ENCODE data around the gene AQP2.
A peak's percentile ranks its signal among the peaks of the same experiment; 100 is the strongest.

AQP2 gene

GRCh38 chr12:49950273-49951251 lies at the start of gene AQP2:
TSS of gene AQP2 (plus strand) at chr12:49950737. CDS start at chr12:49950831, 94 bp downstream.
- no peak for DNase-seq

- DNase-seq, result no peak
Measured at GRCh38 chr12:49901026-49901425, 49.5 kb upstream of the AQP2 start.

GRCh38 chr12:49901986-49902385 lies 48.6 kb upstream of the AQP2 start:
- no peak for DNase-seq

- no peak for DNase-seq
Measured at GRCh38 chr12:49902399-49903350, 47.9 kb upstream of the AQP2 start.

- DNase-seq, result no peak
Measured at GRCh38 chr12:49903351-49903699, 47.2 kb upstream of the AQP2 start.

GRCh38 chr12:49903700-49904423 lies 46.7 kb upstream of the AQP2 start, which contains the start of gene FAIM2:
TSS of gene FAIM2 (minus strand) at chr12:49903900. CDS start at chr12:49903792, 108 bp downstream.
- DNase-seq, result peak; percentile 39

GRCh38 chr12:49904601-49905000 lies 45.9 kb upstream of the AQP2 start:
- no peak for DNase-seq

GRCh38 chr12:49905718-49906314 lies 44.7 kb upstream of the AQP2 start:
- no peak for DNase-seq

- DNase-seq, result no peak
Measured at GRCh38 chr12:49907352-49907751, 43.2 kb upstream of the AQP2 start.

GRCh38 chr12:49909356-49909755 lies 41.2 kb upstream of the AQP2 start:
- no peak for DNase-seq

GRCh38 chr12:49909826-49910225 lies 40.7 kb upstream of the AQP2 start:
- no peak for DNase-seq

GRCh38 chr12:49910331-49911212 lies 40.0 kb upstream of the AQP2 start:
- no peak for DNase-seq

- no peak for DNase-seq
Measured at GRCh38 chr12:49911213-49911605, 39.3 kb upstream of the AQP2 start.

GRCh38 chr12:49912345-49913255 lies 37.9 kb upstream of the AQP2 start:
- no peak for DNase-seq

- no peak for DNase-seq
Measured at GRCh38 chr12:49916129-49916919, 34.2 kb upstream of the AQP2 start.

GRCh38 chr12:49917166-49917787 lies 33.3 kb upstream of the AQP2 start:
- DNase-seq, result no peak

GRCh38 chr12:49917788-49918173 lies 32.8 kb upstream of the AQP2 start:
- no peak for DNase-seq

GRCh38 chr12:49920241-49920914 lies 30.2 kb upstream of the AQP2 start:
- no peak for DNase-seq
